AG04450 (cell line): ENCODE measurements around the gene SORBS2. TPM values are rescaled to one million over a fixed set of nuclear protein-coding genes. Genes with fewer than 3 reads are reported as not detected.
"Not testable (repeated sequence)": the region's sequence is repeated elsewhere in the genome, so short reads cannot be mapped to it uniquely, and the experiment has no call there.

Experiments used
- CTCF ChIA-PET: fragments of 300-600, 350-600 bp; formaldehyde crosslinking; extraction: SDS; loops from one replicate; lab custom pipeline; 2022; ENCODE audit warnings: antibody characterized with exemption, inconsistent platforms; lab: Charles Lee
- POLR2A ChIA-PET: fragments of 350-600 bp; formaldehyde crosslinking; extraction: SDS; loops from one replicate; lab custom pipeline; 2021; ENCODE audit warnings: antibody characterized with exemption, inconsistent platforms; lab: Yijun Ruan, JAX
- DNase-seq: peaks from one replicate; pipeline ENCODE4 v3.0.0-alpha.2; 2011; ENCODE audit warnings: low read depth, low spot score
- H3K27ac ChIP-seq: one replicate; pipeline ENCODE4 v1.5.1; 2012; ENCODE audit warnings: low read depth, low read length, control low read depth
- H3K27me3 ChIP-seq: one replicate; pipeline ENCODE4 v1.6.0; 2012; ENCODE audit warnings: low read length; ENCODE audit not compliant: control insufficient read depth, insufficient read depth
- H3K4me3 ChIP-seq: 2 replicates; pipeline ENCODE4 v1.5.1; 2011; ENCODE audit warnings: mild to moderate bottlenecking, low read depth, low read length, control low read depth
- H3K9me3 ChIP-seq: 2 replicates; pipeline ENCODE4 v1.5.1; 2012; ENCODE audit warnings: low read length; ENCODE audit not compliant: control insufficient read depth, insufficient read depth
- polyA plus RNA-seq: library from polyadenylated mRNA; depleted of rRNA; stranded (reverse); fragments of >200 nt; gene quantifications from 2 replicates; pipeline ENCODE4 v1.2.3, GENCODE V29; 2011
- TF ChIP-seq, protein P1 (sequence below): IDR thresholded peaks from 2 replicates; pipeline ENCODE4 v1.5.1; 2011; ENCODE audit warnings: low read depth, low read length, control low read depth, inconsistent platforms

The SORBS2 gene
- polyA plus RNA-seq, 1 experiment, result not detected

- DNase-seq, result no peak
- Histone ChIP-seq H3K4me3 (no peak overlapping the region), H3K9me3 (no peaks in the 10 kb centered on the region), H3K27me3 (peaks cover 2% of the 10 kb centered on the region), H3K27ac (no peak overlapping the region)
- TF ChIP-seq, protein P1, sequence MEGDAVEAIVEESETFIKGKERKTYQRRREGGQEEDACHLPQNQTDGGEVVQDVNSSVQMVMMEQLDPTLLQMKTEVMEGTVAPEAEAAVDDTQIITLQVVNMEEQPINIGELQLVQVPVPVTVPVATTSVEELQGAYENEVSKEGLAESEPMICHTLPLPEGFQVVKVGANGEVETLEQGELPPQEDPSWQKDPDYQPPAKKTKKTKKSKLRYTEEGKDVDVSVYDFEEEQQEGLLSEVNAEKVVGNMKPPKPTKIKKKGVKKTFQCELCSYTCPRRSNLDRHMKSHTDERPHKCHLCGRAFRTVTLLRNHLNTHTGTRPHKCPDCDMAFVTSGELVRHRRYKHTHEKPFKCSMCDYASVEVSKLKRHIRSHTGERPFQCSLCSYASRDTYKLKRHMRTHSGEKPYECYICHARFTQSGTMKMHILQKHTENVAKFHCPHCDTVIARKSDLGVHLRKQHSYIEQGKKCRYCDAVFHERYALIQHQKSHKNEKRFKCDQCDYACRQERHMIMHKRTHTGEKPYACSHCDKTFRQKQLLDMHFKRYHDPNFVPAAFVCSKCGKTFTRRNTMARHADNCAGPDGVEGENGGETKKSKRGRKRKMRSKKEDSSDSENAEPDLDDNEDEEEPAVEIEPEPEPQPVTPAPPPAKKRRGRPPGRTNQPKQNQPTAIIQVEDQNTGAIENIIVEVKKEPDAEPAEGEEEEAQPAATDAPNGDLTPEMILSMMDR, result no peak
- ChIA-PET POLR2A (no interaction called here), CTCF (interaction anchor here (0.9 kb wide), 1 partner anchor 195 kb away, joined by 3 read pairs; no protein-coding TSS in a partner anchor)
These were observed 99.5 kb downstream of the SORBS2 start for GRCh38 chr4:185712350-185713024.

- CTCF ChIA-PET, result interaction anchor here (1.7 kb wide), 1 partner anchor 326 kb away, joined by 6 read pairs; no protein-coding TSS in a partner anchor
- Histone ChIP-seq H3K27ac (no peak overlapping the region), H3K4me3 (no peak overlapping the region), H3K9me3 (no peaks in the 10 kb centered on the region), H3K27me3 (no peaks in the 10 kb centered on the region)
- POLR2A ChIA-PET, result no interaction called here
- no peak for DNase-seq
- TF ChIP-seq, protein P1, result no peak
These were observed 100.3 kb downstream of the SORBS2 start for GRCh38 chr4:185711726-185712125.

GRCh38 chr4:185710487-185710995 lies 101.5 kb downstream of the SORBS2 start:
- ChIA-PET POLR2A (no interaction called here), CTCF (interaction anchor here (1.7 kb wide), 1 partner anchor 328 kb away, joined by 6 read pairs; no protein-coding TSS in a partner anchor)
- DNase-seq, result no peak
- Histone ChIP-seq H3K27ac (no peak overlapping the region), H3K9me3 (no peaks in the 10 kb centered on the region), H3K4me3 (no peak overlapping the region), H3K27me3 (no peaks in the 10 kb centered on the region)
- TF ChIP-seq, protein P1, result no peak

DNA sequence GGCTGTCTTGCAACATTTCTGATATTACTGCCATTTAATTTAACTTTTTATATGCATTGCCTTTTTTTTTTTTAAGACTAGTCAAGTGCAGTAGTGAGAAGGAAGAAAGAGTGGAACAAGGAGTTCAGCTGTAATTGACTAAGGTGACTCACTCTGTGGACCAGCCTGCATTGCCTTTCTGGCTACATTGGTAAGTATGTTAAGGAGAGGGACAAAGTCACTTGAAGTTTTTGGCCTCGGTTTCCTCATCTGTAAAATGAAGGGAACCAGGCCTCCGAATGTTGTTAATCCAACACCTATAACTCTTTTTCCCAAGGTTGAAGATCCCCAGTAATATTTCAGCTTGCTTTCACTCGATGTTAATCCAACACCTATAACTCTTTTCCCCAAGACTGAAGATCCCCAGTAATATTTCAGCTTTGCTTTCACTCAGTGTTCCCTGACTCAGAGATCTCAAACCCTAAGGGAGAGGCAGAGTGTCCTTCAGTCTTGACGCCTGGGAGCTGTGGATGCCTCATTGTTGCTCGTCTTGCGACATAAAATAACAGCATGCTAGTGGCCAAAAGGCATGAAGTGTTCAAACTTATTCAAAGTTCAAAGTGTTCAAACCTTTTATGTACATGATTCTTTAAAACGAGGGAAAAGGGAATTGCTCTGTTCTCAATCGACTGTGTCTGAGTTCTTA lies 102.0 kb downstream of the SORBS2 start:
- Histone ChIP-seq H3K27me3 (no peaks in the 10 kb centered on the region), H3K9me3 (no peaks in the 10 kb centered on the region), H3K27ac (no peak overlapping the region), H3K4me3 (no peak overlapping the region)
- CTCF ChIA-PET, result interaction anchor here (1.7 kb wide), 1 partner anchor 328 kb away, joined by 6 read pairs; no protein-coding TSS in a partner anchor
- no peak for DNase-seq
- TF ChIP-seq, protein P1, result no peak
- POLR2A ChIA-PET, result no interaction called here

GRCh38 chr4:185708348-185708747 lies 103.6 kb downstream of the SORBS2 start:
- CTCF ChIA-PET, result no interaction called here

DNA sequence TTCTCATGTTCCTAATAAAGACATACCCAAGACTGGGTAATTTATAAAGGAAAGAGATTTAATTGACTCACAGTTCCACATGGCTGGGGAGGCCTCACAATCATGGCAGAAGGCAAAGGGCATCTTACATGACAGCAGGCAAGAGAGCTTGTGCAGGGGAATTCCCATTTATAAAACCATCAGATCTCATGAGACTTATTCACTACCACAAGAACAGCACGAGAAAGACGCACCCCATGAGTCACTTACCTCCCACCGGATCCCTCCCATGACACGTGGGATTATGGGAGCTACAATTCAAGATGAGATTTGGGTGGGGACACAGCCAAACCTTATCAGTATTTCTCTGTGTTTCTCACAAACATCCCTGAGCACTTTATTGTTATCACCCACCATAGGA lies 104.4 kb downstream of the SORBS2 start:
- not testable (repeated sequence) for DNase-seq

More at GRCh38 chr4:185708348-185708747, 103.6 kb downstream of the SORBS2 start:
- H3K9me3 ChIP-seq, result no peaks in the 10 kb centered on the region
- H3K27ac ChIP-seq, result no peak overlapping the region
- TF ChIP-seq, protein P1, result no peak
- H3K4me3 ChIP-seq, result no peak overlapping the region
- no peak for DNase-seq
- POLR2A ChIA-PET, result no interaction called here
- H3K27me3 ChIP-seq, result no peaks in the 10 kb centered on the region

More for the DNA sequence above, 104.4 kb downstream of the SORBS2 start:
- H3K27me3 ChIP-seq, POLR2A ChIA-PET, H3K9me3 ChIP-seq, H3K27ac ChIP-seq, CTCF ChIA-PET, H3K4me3 ChIP-seq: not testable (repeated sequence)
